HCT116 (cell line): ENCODE measurements around the gene NUP42. TPM values are rescaled to one million over a fixed set of nuclear protein-coding genes. Genes with fewer than 3 reads are reported as not detected.

Experiments
- ATAC-seq: fragments of 200-7000 bp; cut with Tn5 transposase; 2 replicates; pipeline ENCODE4 v1.9.1; 2020; ENCODE audit warnings: mild to moderate bottlenecking, moderate library complexity
- BruUV-seq: library from RNA; stranded (reverse); fragments of 400-500 nt; replicated peaks from 2 replicates; lab custom pipeline; 2021; lab: Mats Ljungman, UMichigan
- CTCF ChIA-PET: fragments of 300-600 bp; sonication (Branson Sonifier 250); formaldehyde crosslinking; loops from one replicate; lab custom pipeline; 2021; ENCODE audit warnings: antibody characterized with exemption; lab: Charles Lee
- POLR2A ChIA-PET: fragments of 300-600, 350-600 bp; sonication (Branson Sonifier 250); formaldehyde crosslinking; loops from one replicate; lab custom pipeline; 2021; ENCODE audit warnings: antibody characterized with exemption; lab: Charles Lee
- RAD21 ChIA-PET, 2 experiments: fragments of 300-600 bp; sonication (Branson Sonifier 250); formaldehyde crosslinking; loops; one replicate each; lab custom pipeline; 2023; ENCODE audit warnings: low total read pairs in 2 of 2; ENCODE audit not compliant: uncharacterized antibody in 2 of 2, unreplicated experiment in 2 of 2, low non-redundant PET in 1 of 2; lab: Charles Lee
- DNase-seq: peaks from one replicate; pipeline ENCODE4 v3.0.0-alpha.2; 2010; ENCODE audit warnings: low read depth, low spot score
- H2AFZ ChIP-seq: fragments of 200-600 bp; shearing (Covaris generic), sonication (generic); 2 replicates; pipeline ENCODE4 v1.6.1; 2017; ENCODE audit warnings: low read depth, mixed run types, mixed read lengths, antibody characterized with exemption, low read length; ENCODE audit not compliant: poor library complexity, severe bottlenecking
- H3K27ac ChIP-seq: 2 replicates; pipeline ENCODE4 v1.5.1; 2012; ENCODE audit warnings: low read depth, low read length
- H3K27me3 ChIP-seq: fragments of 200-600 bp; sonication (generic); 2 replicates; pipeline ENCODE4 v1.6.1; 2016; ENCODE audit warnings: mixed run types, low read length, mixed read lengths; ENCODE audit not compliant: insufficient read depth
- H3K36me3 ChIP-seq, 2 experiments: fragments of 200-500 bp in 1 of 2; fragments of 200-600 bp in 1 of 2; sonication (Bioruptor generic) in 1 of 2; sonication (generic) in 1 of 2; 2 replicates each; pipeline versions ENCODE4 v1.5.1 to v1.6.1; 2014 to 2016; ENCODE audit warnings: low read length in 2 of 2, inconsistent platforms in 1 of 2, mixed read lengths in 1 of 2, mixed run types in 1 of 2; ENCODE audit not compliant: insufficient read depth in 2 of 2, control insufficient read depth in 1 of 2
- H3K4me1 ChIP-seq, 2 experiments: fragments of 200-600 bp in 1 of 2; sonication (generic) in 1 of 2; 2 replicates each; pipeline versions ENCODE4 v1.5.1 to v1.6.1; 2012 to 2017; ENCODE audit warnings: low read length in 2 of 2, inconsistent platforms in 1 of 2, mild to moderate bottlenecking in 1 of 2, mixed read lengths in 1 of 2, mixed run types in 1 of 2, moderate library complexity in 1 of 2; ENCODE audit not compliant: insufficient read depth in 2 of 2, control insufficient read depth in 1 of 2
- H3K4me2 ChIP-seq: fragments of 200-600 bp; sonication (generic); 2 replicates; pipeline ENCODE4 v1.6.1; 2017; ENCODE audit warnings: mixed run types, low read length, mixed read lengths
- H3K4me3 ChIP-seq, 2 experiments: fragments of 200-600 bp in 1 of 2; sonication (generic) in 1 of 2; replicated peaks in 1 of 2; 2 replicates each; pipeline ENCODE4 v1.5.1; 2011 to 2016; ENCODE audit warnings: low read length in 2 of 2, control low read depth in 1 of 2, low read depth in 1 of 2, mild to moderate bottlenecking in 1 of 2, mixed read lengths in 1 of 2, mixed run types in 1 of 2
- H3K79me2 ChIP-seq: fragments of 200-600 bp; sonication (generic); 2 replicates; pipeline ENCODE4 v1.6.1; 2017; ENCODE audit warnings: mild to moderate bottlenecking, mixed run types, low read length, moderate library complexity, mixed read lengths; ENCODE audit not compliant: insufficient read depth
- H3K9ac ChIP-seq: fragments of 200-600 bp; sonication (generic); 2 replicates; pipeline ENCODE4 v1.6.1; 2016; ENCODE audit warnings: low read length, mixed read lengths
- H3K9me2 ChIP-seq: fragments of 200-600 bp; sonication (generic), shearing (Covaris generic); 2 replicates; pipeline ENCODE4 v1.6.1; 2017; ENCODE audit warnings: mixed run types, mild to moderate bottlenecking, moderate library complexity; ENCODE audit not compliant: insufficient read depth
- H3K9me3 ChIP-seq, 2 experiments: fragments of 200-500 bp in 1 of 2; fragments of 200-600 bp in 1 of 2; sonication (Bioruptor generic) in 1 of 2; sonication (generic) in 1 of 2; 2 replicates each; pipeline ENCODE4 v1.6.1; 2014 to 2017; ENCODE audit warnings: low read length in 2 of 2, mixed read lengths in 2 of 2, inconsistent platforms in 1 of 2, low read depth in 1 of 2, mild to moderate bottlenecking in 1 of 2, mixed run types in 1 of 2, moderate library complexity in 1 of 2; ENCODE audit not compliant: control insufficient read depth in 1 of 2, insufficient read depth in 1 of 2
- H4K20me1 ChIP-seq: fragments of 200-600 bp; sonication (generic), shearing (Covaris generic); 2 replicates; pipeline ENCODE4 v1.6.1; 2017; ENCODE audit warnings: mixed run types, mild to moderate bottlenecking, moderate library complexity; ENCODE audit not compliant: insufficient read depth
- EGR1 ChIP-seq: IDR thresholded peaks from 2 replicates; pipeline ENCODE4 v1.6.1; 2012; ENCODE audit warnings: low read depth
- EZH2 ChIP-seq: fragments of 200-600 bp; sonication (generic); IDR thresholded peaks from 2 replicates; pipeline ENCODE4 v1.6.1; 2017; ENCODE audit warnings: antibody characterized with exemption, mixed run types
- FOSL1 ChIP-seq: IDR thresholded peaks from 2 replicates; pipeline ENCODE4 v1.6.1; 2012; ENCODE audit warnings: low read depth
- SRF ChIP-seq: IDR thresholded peaks from 2 replicates; pipeline ENCODE4 v1.6.1; 2012; ENCODE audit warnings: low read depth
- YY1 ChIP-seq: IDR thresholded peaks from 2 replicates; pipeline ENCODE4 v1.6.1; 2011; ENCODE audit warnings: low read length, low read depth, moderate library complexity, mild to moderate bottlenecking; ENCODE audit not compliant: insufficient replicate concordance; ENCODE audit errors: extremely low read depth
- ZBTB33 ChIP-seq: IDR thresholded peaks from 2 replicates; pipeline ENCODE4 v1.6.1; 2011; ENCODE audit warnings: mild to moderate bottlenecking, low read length, moderate library complexity; ENCODE audit not compliant: insufficient replicate concordance; ENCODE audit errors: extremely low read depth
- ZFX ChIP-seq: fragments of 450-650 bp; IDR thresholded peaks from 2 replicates; pipeline ENCODE4 v1.6.1; 2017
- intact Hi-C: fragments of 100-400 bp; cut with micrococcal nuclease; formaldehyde crosslinking; loops from 2 replicates; pipeline ENCODE4 v1.10.0; 2022
- total RNA-seq: library from RNA; stranded (reverse); gene quantifications from one replicate; pipeline ENCODE4 v1.2.1, GENCODE V29; 2021; ENCODE audit not compliant: unreplicated experiment

Gene NUP42
- total RNA-seq, 1 experiment from 2014 or later = 36.5 TPM

- DNase-seq = no peak
- no peaks in the 10 kb centered on the region for H4K20me1 ChIP-seq
- intact Hi-C loops = no loop called here
- ATAC-seq = no peak
- H3K79me2 ChIP-seq = no peaks in the 10 kb centered on the region
- TF ChIP-seq ZBTB33 (no peak), EGR1 (no peak), ZFX (no peak)
- no peak overlapping the region for H3K4me3 ChIP-seq
- H3K9ac ChIP-seq = no peak overlapping the region
- peaks cover 5 to 8% of the 10 kb centered on the region in 2 experiments; a peak in 2 of 4 replicates for H3K4me1 ChIP-seq
- POLR2A ChIA-PET = no interaction called here
- H3K36me3 ChIP-seq = no peaks in the 10 kb centered on the region
- no TSS peak for BruUV-seq
- CTCF ChIA-PET = no interaction called here
- RAD21 ChIA-PET = no interaction called here
- no peaks in the 10 kb centered on the region for H3K9me2 ChIP-seq
- no peak overlapping the region for H3K27ac ChIP-seq
- H3K9me3 ChIP-seq = no peaks in the 10 kb centered on the region
- H3K4me2 ChIP-seq = no peak overlapping the region
- no peaks in the 10 kb centered on the region for H3K27me3 ChIP-seq
- no peak overlapping the region for H2AFZ ChIP-seq
These were observed 36.3 kb downstream of the NUP42 start for GRCh38 chr7:23218196-23218595.

- ChIA-PET RAD21 (no interaction called here), CTCF (no interaction called here)
- DNase-seq = no peak
- Histone ChIP-seq H3K27me3 (no peaks in the 10 kb centered on the region), H3K9me3 (no peaks in the 10 kb centered on the region), H2AFZ (no peak overlapping the region), H3K4me1 (peaks cover 5 to 8% of the 10 kb centered on the region in 2 experiments; a peak in 2 of 4 replicates), H3K4me2 (no peak overlapping the region), H3K36me3 (no peaks in the 10 kb centered on the region)
- no peak for ATAC-seq
- intact Hi-C loops = no loop called here
- TF ChIP-seq YY1 (no peak), FOSL1 (no peak), SRF (no peak), EZH2 (no peak)
- TF ChIP-seq, all 23 proteins: peak for 0
- Histone ChIP-seq H3K4me3 (no peak overlapping the region), H4K20me1 (no peaks in the 10 kb centered on the region), H3K27ac (no peak overlapping the region), H3K9ac (no peak overlapping the region), H3K9me2 (no peaks in the 10 kb centered on the region), H3K79me2 (no peaks in the 10 kb centered on the region)
- POLR2A ChIA-PET = no interaction called here
- BruUV-seq = no TSS peak
These were observed 39.0 kb downstream of the NUP42 start for GRCh38 chr7:23220690-23221305.
